GM21423 (cell line): ENCODE measurements around the gene ROBO1.
"Not testable (repeated sequence)": the region's sequence is repeated elsewhere in the genome, so short reads cannot be mapped to it uniquely, and the experiment has no call there.

ENCODE experiments used
- ATAC-seq: cut with Tn5 transposase; IDR thresholded peaks from one replicate; pipeline ENCODE4 v1.9.1; 2021; ENCODE audit warnings: mild to moderate bottlenecking, moderate library complexity; ENCODE audit not compliant: unreplicated experiment

The ROBO1 gene

DNA sequence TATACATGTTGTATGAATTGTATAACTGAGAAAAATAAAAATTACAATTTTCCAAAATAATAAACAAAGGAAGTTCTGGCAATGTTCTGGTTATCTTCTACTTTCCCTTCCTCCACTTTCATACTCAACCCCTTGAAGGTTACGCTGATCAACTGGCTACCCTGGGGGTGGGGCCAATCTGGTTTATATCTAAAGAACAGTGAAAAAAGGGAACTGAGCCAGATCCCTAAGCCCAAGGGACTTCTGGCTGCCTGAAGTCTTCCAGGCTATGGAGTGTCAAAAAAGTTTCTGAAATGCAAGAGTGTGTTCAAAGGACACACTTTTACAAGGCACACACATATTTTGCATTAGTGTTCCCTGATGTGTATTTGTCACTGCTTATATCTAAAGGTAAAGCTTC, 591.9 kb downstream of the ROBO1 start:
- no peak for ATAC-seq

- ATAC-seq = not testable (repeated sequence)
Observed at GRCh38 chr3:79173259-79173658, 594.5 kb downstream of the ROBO1 start.

- no peak for ATAC-seq
Observed at GRCh38 chr3:79172241-79172640, 595.6 kb downstream of the ROBO1 start.

DNA sequence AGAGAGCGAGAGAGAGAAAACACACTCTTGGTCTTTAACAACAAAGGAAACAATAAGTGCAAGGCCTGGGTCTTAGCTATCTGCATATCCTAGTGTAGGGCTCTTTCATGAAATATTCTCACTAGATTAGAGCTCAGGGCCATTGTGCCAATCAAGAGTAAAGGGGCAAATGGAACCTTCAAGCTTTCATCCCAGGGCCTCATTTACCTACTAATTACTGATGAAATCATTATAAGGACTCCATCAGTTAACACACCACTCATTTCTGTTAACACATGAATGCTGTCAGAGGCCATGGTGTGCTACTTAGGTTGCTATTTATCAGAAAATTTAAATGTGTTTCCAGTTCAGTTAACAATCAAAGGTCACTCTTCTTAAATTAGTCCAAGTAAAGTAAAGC, 597.8 kb downstream of the ROBO1 start:
- no peak for ATAC-seq

GRCh38 chr3:79167651-79168416, 600.0 kb downstream of the ROBO1 start:
- ATAC-seq = no peak

DNA sequence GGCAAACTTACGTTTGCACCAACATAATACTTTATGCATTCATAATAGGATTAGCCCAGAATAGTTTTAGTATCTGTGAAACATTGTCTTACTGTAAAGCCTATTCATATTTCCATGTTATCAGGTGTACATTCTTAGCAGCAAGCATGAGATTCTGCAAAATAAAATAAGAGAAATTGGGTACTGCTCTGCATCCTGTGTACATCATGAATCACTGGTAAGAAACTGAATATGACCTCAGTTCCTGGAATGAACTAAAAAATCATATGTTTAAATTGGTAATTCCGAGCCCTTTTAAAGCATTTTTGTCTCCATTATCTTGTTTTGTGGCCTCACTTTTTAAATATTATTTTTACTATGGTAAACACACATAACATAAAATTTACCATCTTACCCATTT, 605.1 kb downstream of the ROBO1 start:
- no peak for ATAC-seq

DNA sequence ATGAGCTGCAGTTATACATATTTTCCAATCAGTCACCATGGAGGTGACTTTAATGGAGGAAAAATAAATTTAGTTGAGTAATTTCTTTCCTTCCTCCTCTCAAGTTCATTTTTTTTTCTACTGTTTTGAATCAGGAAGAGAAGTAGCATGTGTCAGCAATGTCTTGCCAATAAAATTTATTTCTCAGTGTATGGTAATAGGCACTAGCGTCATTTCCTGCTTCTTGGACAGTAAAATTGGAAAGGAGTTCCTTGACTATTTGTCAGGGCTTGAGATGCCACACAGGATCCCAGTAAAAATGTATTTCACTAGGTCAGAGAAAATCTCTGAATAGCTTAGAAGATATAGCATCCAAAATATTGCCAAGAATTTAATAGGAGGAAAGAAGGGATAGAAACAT, 605.9 kb downstream of the ROBO1 start:
- ATAC-seq = no peak

GRCh38 chr3:79160421-79160820, 607.4 kb downstream of the ROBO1 start:
- no peak for ATAC-seq

DNA sequence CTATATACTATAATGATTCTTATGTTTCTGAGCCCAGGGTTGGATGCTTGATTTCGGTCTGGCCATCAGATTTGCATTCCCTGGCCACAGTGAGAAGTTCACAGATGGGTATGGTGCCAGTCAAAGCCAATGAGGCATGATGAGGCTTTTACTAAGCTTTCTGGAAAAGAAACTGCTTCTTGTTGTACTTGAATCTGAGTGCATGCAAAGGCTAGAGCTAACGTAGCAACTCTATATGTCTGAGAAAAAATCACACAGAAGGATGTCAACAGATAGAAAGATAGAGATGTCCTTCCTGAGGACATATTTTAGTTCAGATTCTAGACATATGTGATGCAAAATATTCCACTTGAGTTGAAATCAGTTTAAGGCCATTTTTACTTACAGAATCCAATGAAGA, 608.1 kb downstream of the ROBO1 start:
- ATAC-seq = no peak

- no peak for ATAC-seq
Observed at GRCh38 chr3:79157191-79157590, 610.6 kb downstream of the ROBO1 start.

- no peak for ATAC-seq
Observed at GRCh38 chr3:79154865-79155264, 612.9 kb downstream of the ROBO1 start.

GRCh38 chr3:79148786-79149185, 619.0 kb downstream of the ROBO1 start:
- no peak for ATAC-seq

- no peak for ATAC-seq
Observed at GRCh38 chr3:79146024-79146423, 621.8 kb downstream of the ROBO1 start.

DNA sequence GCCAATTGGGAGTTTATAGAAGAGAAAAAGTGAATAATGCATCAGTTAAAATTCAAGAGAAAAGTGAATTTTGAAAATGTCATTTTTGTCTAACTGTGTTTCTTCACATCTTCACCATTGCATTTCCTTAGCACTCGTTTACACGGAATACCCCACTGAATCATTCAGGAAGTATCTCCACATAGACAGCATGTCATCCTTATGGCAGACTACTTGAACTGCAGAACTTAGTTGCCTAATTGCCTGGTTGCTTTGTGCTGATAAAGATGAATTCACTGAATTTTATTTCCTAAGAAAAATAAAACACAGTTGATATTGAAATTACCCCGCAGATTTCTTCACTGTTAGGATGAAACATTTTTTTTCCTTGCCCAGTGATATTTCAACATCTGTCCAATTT, 627.1 kb downstream of the ROBO1 start:
- no peak for ATAC-seq

- ATAC-seq = no peak
Observed at GRCh38 chr3:79139395-79140068, 628.3 kb downstream of the ROBO1 start.

DNA sequence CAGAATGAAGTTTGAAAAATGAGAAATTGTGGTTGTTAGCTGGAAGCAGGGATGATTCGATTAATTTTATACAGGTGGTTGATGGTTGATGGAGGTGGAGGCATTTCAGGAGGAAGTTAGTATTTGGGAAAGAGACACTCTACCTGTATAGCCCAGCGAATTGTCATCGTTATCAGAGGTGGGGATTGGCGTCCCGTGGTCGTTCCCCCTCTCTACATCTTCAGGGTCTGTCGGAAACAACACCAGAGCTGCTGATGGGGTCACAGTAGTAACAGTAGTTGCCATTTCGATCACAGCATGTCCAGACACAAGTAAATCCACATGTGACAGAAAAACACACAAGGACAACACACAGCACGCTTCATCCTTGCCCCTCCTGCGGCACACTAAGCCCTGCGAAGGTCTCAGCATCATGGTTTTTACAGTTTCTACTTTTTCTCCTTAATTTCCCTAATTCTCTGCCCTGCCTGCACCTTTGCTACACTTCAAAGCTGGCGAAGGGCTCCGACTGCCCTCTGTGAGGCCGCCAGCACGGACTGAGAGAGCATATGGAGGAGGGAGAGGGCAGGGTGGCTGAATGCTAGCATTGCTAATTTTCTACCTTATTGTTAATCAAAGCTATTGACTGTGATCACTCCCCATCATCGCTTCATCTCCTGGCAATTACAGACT, 642.3 kb downstream of the ROBO1 start:
- ATAC-seq = no peak

DNA sequence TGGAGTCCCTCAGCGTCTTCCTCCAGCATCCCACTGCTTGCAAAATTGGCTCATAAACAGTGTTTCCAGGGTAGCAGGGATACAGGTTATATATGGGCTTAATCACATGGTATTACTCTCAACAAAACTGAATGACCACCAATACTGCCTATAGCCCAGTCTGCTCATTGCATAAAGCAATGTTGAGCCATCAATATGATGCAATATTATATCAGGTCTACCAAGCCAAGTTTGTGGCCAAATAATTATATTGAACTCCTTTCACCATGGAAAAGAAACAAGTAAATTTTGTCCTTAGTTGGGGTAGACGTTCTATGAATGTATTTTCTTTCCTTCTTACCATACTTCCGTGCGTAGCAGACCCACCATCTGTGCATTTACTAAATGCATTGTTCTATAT, 652.3 kb downstream of the ROBO1 start:
- ATAC-seq = no peak

GRCh38 chr3:79113876-79114275, 653.9 kb downstream of the ROBO1 start:
- no peak for ATAC-seq

GRCh38 chr3:79111375-79112052, 656.3 kb downstream of the ROBO1 start:
- no peak for ATAC-seq

DNA sequence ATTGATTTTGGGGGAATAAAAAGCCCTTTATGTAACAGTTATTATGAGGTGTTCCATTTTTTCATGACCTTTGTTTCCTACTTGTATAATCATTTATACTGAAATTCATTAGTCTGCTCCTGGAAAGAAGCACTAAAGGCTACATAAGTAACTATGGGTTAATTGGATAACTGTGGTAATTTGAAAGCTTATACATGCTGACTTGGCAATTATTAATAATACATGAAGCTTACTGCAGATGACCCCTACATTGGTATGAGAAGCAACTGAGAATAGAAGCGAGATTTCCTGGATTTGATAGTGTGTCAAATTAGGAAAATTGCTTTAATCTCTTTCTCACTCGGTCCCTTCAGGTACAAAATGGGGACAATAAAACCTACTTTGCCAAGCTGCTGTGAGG, 658.0 kb downstream of the ROBO1 start:
- ATAC-seq = no peak

GRCh38 chr3:79103307-79103706, 664.5 kb downstream of the ROBO1 start:
- ATAC-seq = no peak
